Caco-2 (cell line): ENCODE measurements around the gene DTD2. TPM values are rescaled to one million over a fixed set of nuclear protein-coding genes. Genes with fewer than 3 reads are reported as not detected.
A peak's percentile ranks its signal among the peaks of the same experiment; 100 is the strongest.

Experiments used
- BruUV-seq: library from RNA; stranded (reverse); fragments of 400-500 nt; replicated peaks from 2 replicates; lab custom pipeline; 2021; lab: Mats Ljungman, UMichigan
- CTCF ChIA-PET: fragments of 300-600 bp; sonication (Branson Sonifier 250); formaldehyde crosslinking; loops from one replicate; lab custom pipeline; 2022; ENCODE audit warnings: antibody characterized with exemption; lab: Charles Lee
- POLR2A ChIA-PET: fragments of 300-600 bp; sonication (Branson Sonifier 250); formaldehyde crosslinking; loops from one replicate; lab custom pipeline; 2022; ENCODE audit warnings: antibody characterized with exemption; lab: Charles Lee
- DNase-seq, 2 experiments: peaks; one replicate each; pipeline versions ENCODE4 v3.0.0 to v3.0.0-alpha.2; 2020 to 2022
- H3K27me3 ChIP-seq: replicated peaks from 2 replicates; pipeline ENCODE4 v1.6.0; 2011; ENCODE audit warnings: low read length; ENCODE audit not compliant: control insufficient read depth, insufficient read depth
- H3K36me3 ChIP-seq: 2 replicates; pipeline ENCODE4 v1.5.1; 2011; ENCODE audit warnings: low read length; ENCODE audit not compliant: control insufficient read depth, insufficient read depth
- H3K4me1 ChIP-seq: fragments of 250-450 bp; sonication (Bioruptor Pico); 2 replicates; pipeline ENCODE4 v1.5.1; 2020; ENCODE audit warnings: mild to moderate bottlenecking
- H3K4me3 ChIP-seq: 2 replicates; pipeline ENCODE4 v1.5.1; 2011; ENCODE audit warnings: low read depth, mild to moderate bottlenecking, control low read depth, low read length
- H3K9me3 ChIP-seq: fragments of 250-450 bp; sonication (Bioruptor Pico); 2 replicates; pipeline ENCODE4 v1.5.1; 2020; ENCODE audit warnings: mild to moderate bottlenecking, moderate library complexity
- H3K27ac Mint-ChIP-seq: one replicate; pipeline ENCODE4 v1.8.0; 2022; ENCODE audit warnings: mixed read lengths; ENCODE audit not compliant: unreplicated experiment
- H3K27me3 Mint-ChIP-seq: one replicate; pipeline ENCODE4 v1.8.0; 2022; ENCODE audit warnings: mixed read lengths; ENCODE audit not compliant: insufficient read depth, unreplicated experiment
- H3K36me3 Mint-ChIP-seq: one replicate; pipeline ENCODE4 v1.8.0; 2022; ENCODE audit warnings: mild to moderate bottlenecking, mixed read lengths; ENCODE audit not compliant: insufficient read depth, unreplicated experiment
- H3K4me1 Mint-ChIP-seq: one replicate; pipeline ENCODE4 v1.8.0; 2022; ENCODE audit warnings: low read depth, mixed read lengths; ENCODE audit not compliant: unreplicated experiment
- H3K4me3 Mint-ChIP-seq: one replicate; pipeline ENCODE4 v1.8.0; 2022; ENCODE audit warnings: mild to moderate bottlenecking, moderate library complexity, mixed read lengths; ENCODE audit not compliant: unreplicated experiment
- H3K9me3 Mint-ChIP-seq: one replicate; pipeline ENCODE4 v1.8.0; 2022; ENCODE audit warnings: mixed read lengths; ENCODE audit not compliant: unreplicated experiment
- CTCF ChIP-seq, 2 experiments: fragments of 200-600 bp in 1 of 2; IDR thresholded peaks; 1 replicate in 1 of 2; 2 replicates in 1 of 2; pipeline versions ENCODE4 v1.5.1 to v1.8.0; 2011 to 2022; ENCODE audit warnings: antibody characterized with exemption in 1 of 2, control low read depth in 1 of 2, inconsistent platforms in 1 of 2, low read depth in 1 of 2, low read length in 1 of 2, mild to moderate bottlenecking in 1 of 2, moderate library complexity in 1 of 2; ENCODE audit not compliant: insufficient read depth in 1 of 2, severe bottlenecking in 1 of 2, unreplicated experiment in 1 of 2
- intact Hi-C: fragments of 100-400 bp; cut with micrococcal nuclease; formaldehyde crosslinking; loops from one replicate; pipeline ENCODE4 v1.10.0; 2022; ENCODE audit not compliant: unreplicated experiment
- total RNA-seq: library from RNA; stranded (reverse); gene quantifications from 2 replicates; pipeline ENCODE4 v1.2.3, GENCODE V29; 2022

The DTD2 gene
- total RNA-seq, 1 experiment from 2014 or later: 20.0 TPM

GRCh38 chr14:31421200-31421599, 36.1 kb downstream of the DTD2 start:
- Mint-ChIP-seq H3K36me3 (peaks cover 13% of the 10 kb centered on the region), H3K27ac (no peak overlapping the region), H3K27me3 (no peaks in the 10 kb centered on the region), H3K4me1 (peaks cover 17% of the 10 kb centered on the region), H3K9me3 (no peaks in the 10 kb centered on the region), H3K4me3 (peak overlapping the region; percentile 93)
- Histone ChIP-seq H3K9me3 (no peaks in the 10 kb centered on the region), H3K27me3 (no peaks in the 10 kb centered on the region), H3K4me1 (no peaks in the 10 kb centered on the region), H3K4me3 (no peak overlapping the region), H3K36me3 (no peaks in the 10 kb centered on the region)
- ChIA-PET POLR2A (interaction anchor here (0.5 kb wide), 1 partner anchor 8 kb away, joined by 4 read pairs; no protein-coding TSS in a partner anchor), CTCF (interaction anchor here (1.2 kb wide), 1 partner anchor 28 kb away, joined by 8 read pairs; no protein-coding TSS in a partner anchor)
- DNase-seq: no peak
- BruUV-seq: no TSS peak
- TF ChIP-seq CTCF (IDR thresholded peaks at IDR 0.05; ENCODE audit: insufficient read depth in 1 of 2, low read depth in 1 of 2, low read length in 1 of 2, severe bottlenecking in 1 of 2, unreplicated experiment in 1 of 2): no peak
- intact Hi-C loops: no loop called here

- no peaks in the 10 kb centered on the region for H3K36me3 ChIP-seq
- Mint-ChIP-seq H3K4me1 (peaks cover 17% of the 10 kb centered on the region), H3K4me3 (peak within 1 kb of the TSS; percentile 93), H3K27ac (peak within 1 kb of the TSS; percentile 89), H3K36me3 (peaks cover 13% of the 10 kb centered on the region), H3K9me3 (no peaks in the 10 kb centered on the region), H3K27me3 (no peaks in the 10 kb centered on the region)
- ChIA-PET CTCF (interaction anchor here (0.6 to 1.2 kb wide), 6 partner anchors 11 to 213 kb away, joined by 3 to 11 read pairs (median 6); partner anchors contain the start of gene HECTD1), POLR2A (interaction anchor here (0.6 to 2.5 kb wide), 15 partner anchors 10 to 656 kb away, joined by 3 to 15 read pairs (median 4); partner anchors contain the start of genes ARHGAP5, DTD2 and STRN3)
- no peaks in the 10 kb centered on the region for H3K4me1 ChIP-seq
- no TSS peak for BruUV-seq
- TF ChIP-seq CTCF (IDR thresholded peaks at IDR 0.05; ENCODE audit: insufficient read depth in 1 of 2, low read depth in 1 of 2, low read length in 1 of 2, severe bottlenecking in 1 of 2, unreplicated experiment in 1 of 2): peak in 1 of 2 experiments; percentile 31
- no peaks in the 10 kb centered on the region for H3K27me3 ChIP-seq
- no peaks in the 10 kb centered on the region for H3K9me3 ChIP-seq
- DNase-seq: peak; percentile 95 to 98
- intact Hi-C loops: loop anchor here (1.0 kb wide), 2 partner anchors 21 to 37 kb away; partner anchors contain the start of gene DTD2
- H3K4me3 ChIP-seq: peak within 1 kb of the TSS; percentile 79
Measured at GRCh38 chr14:31420319-31421111, 36.8 kb downstream of the DTD2 start, which contains the start of gene HEATR5A. Gene HEATR5A (minus strand): TSS chr14:31420550. CDS start chr14:31402975, 17,575 bp downstream.

GRCh38 chr14:31419967-31420318, 37.4 kb downstream of the DTD2 start:
- H3K27ac Mint-ChIP-seq: peak overlapping the region; percentile 89
- POLR2A ChIA-PET: interaction anchor here (0.5 to 2.5 kb wide), 10 partner anchors 22 to 657 kb away, joined by 3 to 15 read pairs (median 4); partner anchors contain the start of genes ARHGAP5, DTD2 and STRN3
- peak overlapping the region; percentile 93 for H3K4me3 Mint-ChIP-seq
- peak; percentile 91 to 93 for DNase-seq
- intact Hi-C loops: loop anchor here (1.0 kb wide), 2 partner anchors 21 to 37 kb away; partner anchors contain the start of gene DTD2
- H3K9me3 ChIP-seq: no peaks in the 10 kb centered on the region
- no peaks in the 10 kb centered on the region for H3K9me3 Mint-ChIP-seq
- BruUV-seq: no TSS peak
- H3K36me3 Mint-ChIP-seq: peaks cover 13% of the 10 kb centered on the region
- H3K36me3 ChIP-seq: no peaks in the 10 kb centered on the region
- H3K27me3 Mint-ChIP-seq: no peaks in the 10 kb centered on the region
- no peaks in the 10 kb centered on the region for H3K27me3 ChIP-seq
- CTCF ChIA-PET: interaction anchor here (0.9 to 1.2 kb wide), 4 partner anchors 22 to 190 kb away, joined by 4 to 11 read pairs (median 8); no protein-coding TSS in a partner anchor
- peaks cover 23% of the 10 kb centered on the region for H3K4me1 Mint-ChIP-seq
- peak overlapping the region; percentile 79 for H3K4me3 ChIP-seq
- TF ChIP-seq CTCF (IDR thresholded peaks at IDR 0.05; ENCODE audit: insufficient read depth in 1 of 2, low read depth in 1 of 2, low read length in 1 of 2, severe bottlenecking in 1 of 2, unreplicated experiment in 1 of 2): no peak
- peaks cover under 1% of the 10 kb centered on the region for H3K4me1 ChIP-seq
